Small intestine (tissue), 7 donors: ENCODE measurements around the gene PPP1R8. TPM values are rescaled to one million over a fixed set of nuclear protein-coding genes. Genes with fewer than 3 reads are reported as not detected.

Source experiments
- DNase-seq, 2 donors: peaks; one replicate each; pipeline versions ENCODE4 v3.0.0 to v3.0.0-alpha.2; 2013
- FAIRE-seq: peaks from 2 replicates; lab custom pipeline; 2012; peaks lifted over from hg19 to GRCh38; lab: Jason Lieb, UNC
- H3K27ac ChIP-seq, 3 donors: one replicate each; pipeline ENCODE4 v1.5.1; 2013; ENCODE audit warnings: low read length in 2 of 3, mild to moderate bottlenecking in 2 of 3, control low read depth in 1 of 3, inconsistent platforms in 1 of 3, low read depth in 1 of 3, moderate library complexity in 1 of 3
- H3K27me3 ChIP-seq, 3 donors: one replicate each; pipeline ENCODE4 v1.6.1; 2013; ENCODE audit warnings: low read length in 3 of 3, inconsistent platforms in 1 of 3; ENCODE audit not compliant: control insufficient read depth in 3 of 3, insufficient read depth in 3 of 3
- H3K36me3 ChIP-seq, 3 donors: one replicate each; pipeline ENCODE4 v1.6.1; 2013; ENCODE audit warnings: low read length in 3 of 3, inconsistent platforms in 1 of 3, low read depth in 1 of 3, mild to moderate bottlenecking in 1 of 3, moderate library complexity in 1 of 3; ENCODE audit not compliant: control insufficient read depth in 3 of 3, insufficient read depth in 2 of 3
- H3K4me1 ChIP-seq, 3 donors: one replicate each; pipeline ENCODE4 v1.6.1; 2013; ENCODE audit warnings: low read length in 2 of 3, inconsistent platforms in 1 of 3, low read depth in 1 of 3, mild to moderate bottlenecking in 1 of 3, moderate library complexity in 1 of 3; ENCODE audit not compliant: control insufficient read depth in 3 of 3, insufficient read depth in 2 of 3
- H3K4me3 ChIP-seq, 3 donors: one replicate each; pipeline ENCODE4 v1.5.1; 2013; ENCODE audit warnings: low read length in 3 of 3, control low read depth in 1 of 3, inconsistent platforms in 1 of 3, low read depth in 1 of 3, mild to moderate bottlenecking in 1 of 3, moderate library complexity in 1 of 3
- H3K9me3 ChIP-seq, 2 donors: one replicate each; pipeline ENCODE4 v1.6.1; 2013; ENCODE audit warnings: low read depth in 1 of 2, low read length in 1 of 2; ENCODE audit not compliant: control insufficient read depth in 2 of 2, insufficient read depth in 1 of 2
- WGBS, 3 donors: extraction: QIAGEN DNeasy Blood & Tissue Kit; methylation state at CpG; one replicate each; pipeline ENCODE4 v1.1.7; 2013; 5-methylcytosine and 5-hydroxymethylcytosine counted together
- polyA plus RNA-seq, 4 donors: library from polyadenylated mRNA; stranded (reverse) in 3 of 4; unstranded in 1 of 4; fragments of 200-250 nt in 3 of 4; fragments of 120-200 nt in 1 of 4; gene quantifications; one replicate each; pipeline versions ENCODE4 v1.2.1 to v1.2.3, GENCODE V29; 2013
- donor health status: healthy with polysubstance abuse.
- donor health status: control.
- donor health status: control.
- donor health status: Bipolar disorder and iron deficiency.
- donor health status: healthy.

Gene PPP1R8
- polyA plus RNA-seq, 4 donors = 26.6 to 37.1 (median 30.0) TPM

- Histone ChIP-seq H3K4me3 (no peak overlapping the region), H3K36me3 (peaks cover 0 to 41% (median 5%) of the 10 kb centered on the region in 3 donors), H3K4me1 (no peaks in the 10 kb centered on the region), H3K27ac (peak overlapping the region in 2 of 3 donors; percentile 16 to 43), H3K27me3 (no peaks in the 10 kb centered on the region), H3K9me3 (no peaks in the 10 kb centered on the region)
- no peak for DNase-seq
- FAIRE-seq = no peak
- 77 to 83% (median 77%) methylated on average over 3 of the region's 3 CpGs for WGBS, 3 donors
These were observed 56.2 kb downstream of the PPP1R8 start for GRCh38 chr1:27886744-27887143.

GRCh38 chr1:27887215-27888021, 56.8 kb downstream of the PPP1R8 start:
- Histone ChIP-seq H3K36me3 (peaks cover 3 to 35% (median 5%) of the 10 kb centered on the region in 3 donors), H3K27ac (peak overlapping the region in 1 of 3 donors; percentile 43)
- FAIRE-seq = no peak

GRCh38 chr1:27889506-27889905, 58.9 kb downstream of the PPP1R8 start:
- DNase-seq (no peak), FAIRE-seq (no peak)
- Histone ChIP-seq H3K27ac (peak overlapping the region in 1 of 3 donors; percentile 38), H3K36me3 (peaks cover 10 to 35% (median 12%) of the 10 kb centered on the region in 3 donors), H3K27me3 (no peaks in the 10 kb centered on the region), H3K4me1 (no peaks in the 10 kb centered on the region), H3K4me3 (no peak overlapping the region), H3K9me3 (no peaks in the 10 kb centered on the region)
- 86 to 93% (median 89%) methylated on average over 3 of the region's 3 CpGs for WGBS, 3 donors

More at GRCh38 chr1:27887215-27888021, 56.8 kb downstream of the PPP1R8 start:
- Histone ChIP-seq H3K4me3 (no peak overlapping the region), H3K9me3 (no peaks in the 10 kb centered on the region), H3K4me1 (no peaks in the 10 kb centered on the region), H3K27me3 (no peaks in the 10 kb centered on the region)
- DNase-seq = peak in 1 of 2 donors; percentile 33
- 58 to 81% (median 78%) methylated on average over 8 of the region's 8 CpGs for WGBS, 3 donors

GRCh38 chr1:27891196-27891889, 60.8 kb downstream of the PPP1R8 start:
- DNase-seq = no peak
- Histone ChIP-seq H3K27ac (peak overlapping the region in 2 of 3 donors; percentile 27 to 74), H3K4me1 (no peaks in the 10 kb centered on the region), H3K36me3 (peaks cover 10 to 40% (median 19%) of the 10 kb centered on the region in 3 donors), H3K4me3 (no peak overlapping the region), H3K9me3 (no peaks in the 10 kb centered on the region), H3K27me3 (no peaks in the 10 kb centered on the region)
- WGBS, 3 donors = 65 to 75% (median 65%) methylated on average over 7 of the region's 7 CpGs
- no peak for FAIRE-seq

- FAIRE-seq (no peak), DNase-seq (no peak)
- no peaks in the 10 kb centered on the region for H3K9me3 ChIP-seq
- no peaks in the 10 kb centered on the region for H3K27me3 ChIP-seq
- no peaks in the 10 kb centered on the region for H3K4me1 ChIP-seq
- H3K27ac ChIP-seq = no peak overlapping the region
- peaks cover 8 to 37% (median 23%) of the 10 kb centered on the region in 3 donors for H3K36me3 ChIP-seq
- H3K4me3 ChIP-seq = no peak overlapping the region
- WGBS, 3 donors = 74 to 79% (median 77%) methylated on average over 3 of the region's 3 CpGs
These were observed 63.9 kb downstream of the PPP1R8 start for GRCh38 chr1:27894521-27894920.

Other genes with a start within 250 kb of the PPP1R8 start
- 10 to 100 TPM in 1 of 4 donors, 1 to 10 TPM in 3; 3.5 to 17.4 (median 6.9) TPM for gene AHDC1, start 226.6 kb upstream of the PPP1R8 start, polyA plus RNA-seq
- gene FGR, start 195.6 kb upstream of the PPP1R8 start, polyA plus RNA-seq = 10 to 100 TPM in 1 of 4 donors, 1 to 10 TPM in 3; 1.6 to 12.6 (median 1.8) TPM
- 100 to 1,000 TPM in 1 of 4 donors, 10 to 100 TPM in 2, 1 to 10 TPM in 1; 7.2 to 137 (median 16.8) TPM for gene IFI6, start 158.6 kb upstream of the PPP1R8 start, polyA plus RNA-seq
- gene FAM76A, start 104.8 kb upstream of the PPP1R8 start, polyA plus RNA-seq = 1 to 10 TPM; 3.5 to 8.3 (median 4.1) TPM
- gene STX12, start 57.6 kb upstream of the PPP1R8 start, polyA plus RNA-seq = 10 to 100 TPM; 34.8 to 63.3 (median 56.7) TPM
- 10 to 100 TPM in 2 of 4 donors, 1 to 10 TPM in 2; 2.2 to 16.8 (median 9.1) TPM for gene THEMIS2, start 41.8 kb downstream of the PPP1R8 start, polyA plus RNA-seq
- 10 to 100 TPM; 17.0 to 32.3 (median 24.2) TPM for gene RPA2, start 83.8 kb downstream of the PPP1R8 start, polyA plus RNA-seq
- 10 to 100 TPM; 17.3 to 22.6 (median 19.2) TPM for gene SMPDL3B, start 104.2 kb downstream of the PPP1R8 start, polyA plus RNA-seq
- gene XKR8, start 129.2 kb downstream of the PPP1R8 start, polyA plus RNA-seq = 1 to 10 TPM; 4.9 to 9.4 (median 7.4) TPM